Uterus (tissue), 4 donors: ENCODE results near the gene PCDHB12. TPM values are rescaled to one million over a fixed set of nuclear protein-coding genes. Genes with fewer than 3 reads are reported as not detected.
A peak's percentile ranks its signal among the peaks of the same experiment; 100 is the strongest.
"Not testable (repeated sequence)": the region's sequence is repeated elsewhere in the genome, so short reads cannot be mapped to it uniquely, and the experiment has no call there.

ENCODE experiments used
- DNase-seq, 2 donors: peaks; one replicate each; pipeline ENCODE4 v3.0.0-alpha.2; 2019 to 2020
- H3K27ac ChIP-seq, 2 donors: fragments of 200-600 bp; sonication (generic); 1 replicate in 1 of 2; 2 replicates in 1 of 2; pipeline ENCODE4 v1.5.1; 2016 to 2018
- H3K27me3 ChIP-seq, 2 donors: fragments of 200-600 bp; sonication (generic); one replicate each; pipeline ENCODE4 v1.5.1; 2018 to 2019; ENCODE audit warnings: control low read depth in 1 of 2
- H3K36me3 ChIP-seq, 2 donors: fragments of 200-600 bp; sonication (generic); one replicate each; pipeline ENCODE4 v1.5.1; 2019; ENCODE audit warnings: control low read depth in 1 of 2
- H3K4me1 ChIP-seq, 2 donors: fragments of 200-600 bp; sonication (generic); one replicate each; pipeline ENCODE4 v1.5.1; 2018 to 2019; ENCODE audit warnings: control low read depth in 1 of 2
- H3K4me3 ChIP-seq, 2 donors: fragments of 200-600 bp; sonication (generic); 1 replicate in 1 of 2; 2 replicates in 1 of 2; pipeline ENCODE4 v1.5.1; 2018 to 2019; ENCODE audit warnings: mild to moderate bottlenecking in 1 of 2
- H3K9me3 ChIP-seq, 2 donors: fragments of 200-600 bp; sonication (generic); one replicate each; pipeline ENCODE4 v1.5.1; 2019; ENCODE audit warnings: control low read depth in 1 of 2
- POLR2A ChIP-seq, 2 donors: fragments of 450-650 bp; IDR thresholded peaks; one replicate each; pipeline ENCODE4 v1.6.1; 2016; ENCODE audit warnings: antibody characterized with exemption in 2 of 2, mild to moderate bottlenecking in 1 of 2, moderate library complexity in 1 of 2
- intact Hi-C: fragments of 100-400 bp; cut with DNase I; formaldehyde crosslinking; loops from one replicate; pipeline ENCODE4 v1.15.1; 2023; ENCODE audit warnings: low total_unique reads
- total RNA-seq, 4 donors: library from RNA; depleted of rRNA in 3 of 4; stranded (reverse); fragments of >200 nt in 3 of 4; gene quantifications; one replicate each; pipeline versions ENCODE4 v1.1.0 to v1.2.4, GENCODE V29; 2014 to 2023
- TF ChIP-seq, protein P1 (sequence below), 4 experiments: fragments of 200-600 bp in 2 of 4; fragments of 450-650 bp in 2 of 4; sonication (generic) in 2 of 4; IDR thresholded peaks; one replicate each; pipeline ENCODE4 v1.5.1; 2016 to 2019; ENCODE audit warnings: antibody characterized with exemption in 4 of 4, mild to moderate bottlenecking in 2 of 4, moderate library complexity in 1 of 4
- donor health status: DM: yes; HTN: yes; CAD: no.

Gene PCDHB12
- total RNA-seq, 4 donors from 2014 or later, result 0.88 to 20.5 (median 9.1) TPM

DNA sequence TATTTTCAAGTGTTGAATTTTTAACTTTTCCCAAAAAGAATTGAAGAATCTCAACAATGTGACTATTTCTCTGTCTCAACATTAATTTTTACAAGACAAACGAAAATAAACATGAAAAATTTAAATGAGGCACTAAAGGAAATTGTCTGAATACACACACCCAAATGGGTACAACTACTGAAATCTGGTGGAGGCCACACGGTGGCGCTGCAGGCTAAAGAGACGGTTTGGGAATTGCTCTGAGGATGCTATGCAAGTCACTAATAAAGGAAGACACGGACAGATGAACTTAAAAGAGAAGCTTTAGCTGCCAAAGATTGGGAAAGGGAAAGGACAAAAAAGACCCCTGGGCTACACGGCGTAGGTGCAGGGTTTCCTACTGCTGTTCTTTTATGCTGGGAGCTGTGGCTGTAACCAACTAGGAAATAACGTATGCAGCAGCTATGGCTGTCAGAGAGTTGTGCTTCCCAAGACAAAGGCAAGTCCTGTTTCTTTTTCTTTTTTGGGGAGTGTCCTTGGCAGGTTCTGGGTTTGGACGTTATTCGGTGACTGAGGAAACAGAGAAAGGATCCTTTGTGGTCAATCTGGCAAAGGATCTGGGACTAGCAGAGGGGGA is 16.3 kb upstream of the PCDHB12 start, which contains the start of gene PCDHB10:
Gene PCDHB10, plus strand, starts transcription at position 244 of the 616 bp plus-strand sequence. Its CDS starts 200 bp downstream, at position 444.
- TF ChIP-seq, protein P1, sequence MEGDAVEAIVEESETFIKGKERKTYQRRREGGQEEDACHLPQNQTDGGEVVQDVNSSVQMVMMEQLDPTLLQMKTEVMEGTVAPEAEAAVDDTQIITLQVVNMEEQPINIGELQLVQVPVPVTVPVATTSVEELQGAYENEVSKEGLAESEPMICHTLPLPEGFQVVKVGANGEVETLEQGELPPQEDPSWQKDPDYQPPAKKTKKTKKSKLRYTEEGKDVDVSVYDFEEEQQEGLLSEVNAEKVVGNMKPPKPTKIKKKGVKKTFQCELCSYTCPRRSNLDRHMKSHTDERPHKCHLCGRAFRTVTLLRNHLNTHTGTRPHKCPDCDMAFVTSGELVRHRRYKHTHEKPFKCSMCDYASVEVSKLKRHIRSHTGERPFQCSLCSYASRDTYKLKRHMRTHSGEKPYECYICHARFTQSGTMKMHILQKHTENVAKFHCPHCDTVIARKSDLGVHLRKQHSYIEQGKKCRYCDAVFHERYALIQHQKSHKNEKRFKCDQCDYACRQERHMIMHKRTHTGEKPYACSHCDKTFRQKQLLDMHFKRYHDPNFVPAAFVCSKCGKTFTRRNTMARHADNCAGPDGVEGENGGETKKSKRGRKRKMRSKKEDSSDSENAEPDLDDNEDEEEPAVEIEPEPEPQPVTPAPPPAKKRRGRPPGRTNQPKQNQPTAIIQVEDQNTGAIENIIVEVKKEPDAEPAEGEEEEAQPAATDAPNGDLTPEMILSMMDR (IDR thresholded peaks at IDR 0.05), result peak in 1 of 4 experiments; percentile 6
- TF ChIP-seq POLR2A (IDR thresholded peaks at IDR 0.05), result no peak
- no peaks in the 10 kb centered on the region for H3K36me3 ChIP-seq
- intact Hi-C loops, result no loop called here
- no peak for DNase-seq
- H3K9me3 ChIP-seq, result peaks cover 3 to 56% of the 10 kb centered on the region in 2 donors
- H3K27ac ChIP-seq, result no peak within 1 kb of the TSS
- no peak within 1 kb of the TSS for H3K4me3 ChIP-seq
- H3K27me3 ChIP-seq, result no peaks in the 10 kb centered on the region
- no peaks in the 10 kb centered on the region for H3K4me1 ChIP-seq

DNA sequence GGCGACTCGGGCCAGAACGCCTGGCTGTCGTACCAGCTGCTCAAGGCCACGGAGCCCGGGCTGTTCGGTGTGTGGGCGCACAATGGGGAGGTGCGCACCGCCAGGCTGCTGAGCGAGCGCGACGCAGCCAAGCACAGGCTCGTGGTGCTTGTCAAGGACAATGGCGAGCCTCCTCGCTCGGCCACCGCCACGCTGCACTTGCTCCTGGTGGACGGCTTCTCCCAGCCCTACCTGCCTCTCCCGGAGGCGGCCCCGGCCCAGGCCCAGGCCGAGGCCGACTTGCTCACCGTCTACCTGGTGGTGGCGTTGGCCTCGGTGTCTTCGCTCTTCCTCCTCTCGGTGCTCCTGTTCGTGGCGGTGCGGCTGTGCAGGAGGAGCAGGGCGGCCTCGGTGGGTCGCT is 14.2 kb upstream of the PCDHB12 start:
- H3K4me3 ChIP-seq, H3K27me3 ChIP-seq, DNase-seq, H3K36me3 ChIP-seq, H3K27ac ChIP-seq, H3K4me1 ChIP-seq, intact Hi-C loops: not testable (repeated sequence)
- H3K9me3 ChIP-seq, result peaks cover 3 to 60% of the 10 kb centered on the region in 2 donors

GRCh38 chr5:141196363-141196762 is 12.2 kb upstream of the PCDHB12 start:
- Histone ChIP-seq H3K4me1 (no peaks in the 10 kb centered on the region), H3K9me3 (peaks cover 0 to 66% of the 10 kb centered on the region in 2 donors), H3K27ac (no peak overlapping the region), H3K36me3 (no peaks in the 10 kb centered on the region), H3K27me3 (no peaks in the 10 kb centered on the region), H3K4me3 (no peak overlapping the region)
- DNase-seq, result no peak
- intact Hi-C loops, result no loop called here
- no peak for TF ChIP-seq POLR2A (IDR thresholded peaks at IDR 0.05)
- TF ChIP-seq, protein P1 (IDR thresholded peaks at IDR 0.05), result no peak

GRCh38 chr5:141199359-141200235 is 8.9 kb upstream of the PCDHB12 start, which contains the start of gene PCDHB11:
Gene PCDHB11 (plus strand): TSS chr5:141199627. CDS start chr5:141199775, 148 bp downstream.
- no peak for DNase-seq
- H3K4me3 ChIP-seq, result no peak within 1 kb of the TSS
- TF ChIP-seq, protein P1 (IDR thresholded peaks at IDR 0.05), result no peak
- no peak for TF ChIP-seq POLR2A (IDR thresholded peaks at IDR 0.05)
- no peaks in the 10 kb centered on the region for H3K4me1 ChIP-seq
- H3K27me3 ChIP-seq, result no peaks in the 10 kb centered on the region
- intact Hi-C loops, result no loop called here
- no peak within 1 kb of the TSS for H3K27ac ChIP-seq
- H3K9me3 ChIP-seq, result peaks cover 0 to 74% of the 10 kb centered on the region in 2 donors
- no peaks in the 10 kb centered on the region for H3K36me3 ChIP-seq

DNA sequence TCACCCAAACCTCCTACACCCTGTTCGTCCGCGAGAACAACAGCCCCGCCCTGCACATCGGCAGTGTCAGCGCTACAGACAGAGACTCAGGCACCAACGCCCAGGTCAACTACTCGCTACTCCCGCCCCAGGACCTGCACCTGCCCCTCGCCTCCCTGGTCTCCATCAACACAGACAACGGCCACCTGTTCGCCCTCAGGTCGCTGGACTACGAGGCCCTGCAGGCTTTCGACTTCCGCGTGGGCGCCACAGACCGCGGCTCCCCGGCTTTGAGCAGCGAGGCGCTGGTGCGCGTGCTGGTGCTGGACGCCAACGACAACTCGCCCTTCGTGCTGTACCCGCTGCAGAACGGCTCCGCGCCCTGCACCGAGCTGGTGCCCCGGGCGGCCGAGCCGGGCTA is 7.4 kb upstream of the PCDHB12 start:
- intact Hi-C loops, H3K4me1 ChIP-seq, H3K27me3 ChIP-seq, H3K27ac ChIP-seq, H3K36me3 ChIP-seq, H3K4me3 ChIP-seq, DNase-seq: not testable (repeated sequence)
- H3K9me3 ChIP-seq, result peaks cover 0 to 81% of the 10 kb centered on the region in 2 donors

- H3K27me3 ChIP-seq, H3K27ac ChIP-seq, H3K4me1 ChIP-seq, DNase-seq, H3K4me3 ChIP-seq, intact Hi-C loops, H3K36me3 ChIP-seq: not testable (repeated sequence)
- peaks cover 0 to 80% of the 10 kb centered on the region in 2 donors for H3K9me3 ChIP-seq
Measured at GRCh38 chr5:141201646-141202045, 6.9 kb upstream of the PCDHB12 start.

DNA sequence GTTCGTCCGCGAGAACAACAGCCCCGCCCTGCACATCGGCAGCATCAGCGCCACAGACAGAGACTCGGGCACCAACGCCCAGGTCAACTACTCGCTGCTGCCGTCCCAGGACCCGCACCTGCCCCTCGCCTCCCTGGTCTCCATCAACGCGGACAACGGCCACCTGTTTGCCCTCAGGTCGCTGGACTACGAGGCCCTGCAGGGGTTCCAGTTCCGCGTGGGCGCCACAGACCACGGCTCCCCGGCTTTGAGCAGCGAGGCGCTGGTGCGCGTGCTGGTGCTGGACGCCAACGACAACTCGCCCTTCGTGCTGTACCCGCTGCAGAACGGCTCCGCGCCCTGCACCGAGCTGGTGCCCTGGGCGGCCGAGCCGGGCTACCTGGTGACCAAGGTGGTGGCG is 1.8 kb downstream of the PCDHB12 start:
- intact Hi-C loops, DNase-seq: not testable (repeated sequence)

DNA sequence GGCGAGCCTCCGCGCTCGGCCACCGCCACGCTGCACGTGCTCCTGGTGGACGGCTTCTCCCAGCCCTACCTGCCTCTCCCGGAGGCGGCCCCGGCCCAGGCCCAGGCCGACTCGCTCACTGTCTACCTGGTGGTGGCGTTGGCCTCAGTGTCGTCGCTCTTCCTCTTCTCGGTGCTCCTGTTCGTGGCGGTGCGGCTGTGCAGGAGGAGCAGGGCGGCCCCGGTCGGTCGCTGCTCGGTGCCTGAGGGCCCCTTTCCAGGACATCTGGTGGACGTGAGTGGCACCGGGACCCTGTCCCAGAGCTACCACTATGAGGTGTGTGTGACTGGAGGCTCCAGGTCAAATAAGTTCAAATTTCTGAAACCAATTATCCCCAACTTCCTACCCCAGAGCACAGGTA is 2.3 kb downstream of the PCDHB12 start:
- peaks cover 0 to 62% of the 10 kb centered on the region in 2 donors for H3K9me3 ChIP-seq
- H3K27me3 ChIP-seq, H3K36me3 ChIP-seq, intact Hi-C loops, H3K27ac ChIP-seq, DNase-seq, H3K4me1 ChIP-seq, H3K4me3 ChIP-seq: not testable (repeated sequence)

More for the DNA sequence above, 1.8 kb downstream of the PCDHB12 start:
- not testable (repeated sequence) for H3K27me3 ChIP-seq, H3K27ac ChIP-seq, H3K4me1 ChIP-seq, H3K36me3 ChIP-seq, H3K4me3 ChIP-seq
- H3K9me3 ChIP-seq, result peaks cover 0 to 62% of the 10 kb centered on the region in 2 donors
